Epithelial cell of proximal tubule (primary cell): Measurements from ENCODE around the gene TRAF3IP1. TPM values are rescaled to one million over a fixed set of nuclear protein-coding genes. Genes with fewer than 3 reads are reported as not detected.

Experiments used
- DNase-seq: peaks from one replicate; pipeline ENCODE4 v3.0.0-alpha.2; 2011; ENCODE audit warnings: low read depth
- H3K4me3 ChIP-seq: 2 replicates; pipeline ENCODE4 v1.5.1; 2011; ENCODE audit warnings: low read depth, mild to moderate bottlenecking, low read length
- CTCF ChIP-seq: conservative IDR thresholded peaks from 2 replicates; pipeline ENCODE4 v1.5.1; 2012; ENCODE audit warnings: low read depth, mild to moderate bottlenecking, low read length
- total RNA-seq: library from RNA; depleted of rRNA; stranded (reverse); fragments of >200 nt; gene quantifications from 2 replicates; pipeline ENCODE4 v1.2.3, GENCODE V29; 2015

The TRAF3IP1 gene
- total RNA-seq, 1 donor from 2014 or later: 8.5 TPM

DNA sequence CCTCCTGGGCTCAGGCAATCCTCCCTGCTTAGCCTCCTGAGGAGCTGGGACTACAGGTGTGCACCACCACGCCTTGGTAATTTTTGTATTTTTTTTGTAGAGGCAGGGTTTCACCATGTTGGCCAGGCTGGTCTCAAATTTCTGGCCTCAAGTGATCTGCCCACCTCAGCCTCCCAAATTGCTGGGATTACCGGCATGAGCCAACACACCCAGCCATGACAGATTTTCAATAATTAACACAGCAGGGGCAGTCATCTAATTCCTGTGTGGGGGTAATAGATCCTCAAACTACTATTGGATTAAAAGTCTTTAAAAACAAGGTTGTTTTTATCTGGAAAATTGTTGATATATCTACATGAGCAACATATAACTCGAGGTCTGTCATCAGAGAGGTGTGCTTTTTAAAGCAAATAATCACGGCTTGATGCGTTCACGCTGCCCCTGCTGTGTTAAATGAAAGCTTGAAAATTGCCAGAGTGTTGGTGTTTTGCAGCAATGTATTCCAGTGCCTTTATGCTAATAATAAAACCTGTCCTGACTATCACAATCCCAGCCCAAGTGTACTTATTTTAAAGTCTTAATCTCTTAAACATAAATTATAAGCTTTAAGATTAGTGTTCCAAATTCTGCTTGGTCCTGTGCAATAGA, 70.8 kb downstream of the TRAF3IP1 start:
- H3K4me3 ChIP-seq: no peak overlapping the region
- no peak for TF ChIP-seq CTCF
- no peak for DNase-seq

DNA sequence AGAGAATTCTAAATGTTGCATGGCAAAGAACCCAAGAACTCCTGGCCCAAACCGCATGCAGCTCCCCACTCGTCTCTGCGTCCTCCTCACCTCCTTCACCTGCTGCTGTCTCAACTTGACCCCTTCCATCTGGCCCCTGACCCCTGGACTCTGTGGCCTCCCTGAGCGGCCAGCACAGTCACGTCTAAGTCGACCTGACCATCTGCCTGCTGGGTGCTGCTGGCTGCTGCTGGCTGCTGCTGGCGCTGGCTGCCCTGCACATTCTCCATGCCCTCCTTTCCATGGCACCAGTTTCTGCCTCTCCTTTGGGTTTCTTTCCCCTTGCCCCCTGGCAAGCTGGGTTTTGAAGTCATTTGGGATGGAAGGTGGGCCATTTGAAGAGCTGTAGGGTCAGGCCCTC, 76.3 kb downstream of the TRAF3IP1 start:
- no peak for TF ChIP-seq CTCF
- H3K4me3 ChIP-seq: no peak overlapping the region
- no peak for DNase-seq

DNA sequence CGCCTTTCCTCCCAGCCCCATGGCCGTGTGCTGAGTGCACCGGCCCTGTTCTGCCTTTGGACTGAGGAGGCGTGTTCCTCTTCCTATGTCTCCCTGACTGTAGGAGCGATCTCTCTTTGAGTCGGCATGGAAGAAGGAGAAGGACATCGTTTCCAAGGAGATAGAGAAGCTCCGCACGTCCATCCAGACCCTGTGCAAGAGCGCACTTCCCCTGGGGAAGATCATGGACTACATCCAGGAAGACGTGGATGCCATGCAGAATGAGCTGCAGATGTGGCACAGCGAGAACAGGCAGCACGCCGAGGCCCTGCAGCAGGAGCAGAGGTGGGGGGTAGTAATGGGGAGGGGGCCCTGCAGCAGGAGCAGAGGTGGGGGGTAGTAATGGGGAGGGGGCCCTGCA, 77.0 kb downstream of the TRAF3IP1 start:
- no peak overlapping the region for H3K4me3 ChIP-seq
- TF ChIP-seq CTCF: no peak
- no peak for DNase-seq

- no peak for TF ChIP-seq CTCF
- no peak for DNase-seq
- H3K4me3 ChIP-seq: no peak overlapping the region
Observed at GRCh38 chr2:238398577-238398976, 78.3 kb downstream of the TRAF3IP1 start.

DNA sequence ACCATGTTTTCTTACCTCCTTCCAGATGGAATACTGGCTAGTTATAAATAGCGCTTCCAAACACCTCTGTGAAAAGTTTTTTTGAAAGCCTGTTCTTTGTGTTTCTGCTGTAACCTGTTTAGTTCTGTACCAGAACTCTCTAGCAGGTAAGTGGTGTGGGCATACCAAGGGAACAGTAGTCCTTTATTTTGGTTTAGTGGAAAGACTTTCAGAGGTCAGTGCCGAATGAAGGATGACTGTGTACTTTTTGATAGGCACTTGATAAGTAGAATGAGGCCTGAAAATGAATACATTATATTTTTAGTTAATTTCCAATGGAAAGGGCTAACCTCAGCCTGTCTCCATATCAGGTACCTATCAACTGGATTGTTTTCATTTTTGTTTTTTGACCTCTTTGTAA, 78.8 kb downstream of the TRAF3IP1 start:
- no peak for DNase-seq
- no peak overlapping the region for H3K4me3 ChIP-seq
- TF ChIP-seq CTCF: no peak

DNA sequence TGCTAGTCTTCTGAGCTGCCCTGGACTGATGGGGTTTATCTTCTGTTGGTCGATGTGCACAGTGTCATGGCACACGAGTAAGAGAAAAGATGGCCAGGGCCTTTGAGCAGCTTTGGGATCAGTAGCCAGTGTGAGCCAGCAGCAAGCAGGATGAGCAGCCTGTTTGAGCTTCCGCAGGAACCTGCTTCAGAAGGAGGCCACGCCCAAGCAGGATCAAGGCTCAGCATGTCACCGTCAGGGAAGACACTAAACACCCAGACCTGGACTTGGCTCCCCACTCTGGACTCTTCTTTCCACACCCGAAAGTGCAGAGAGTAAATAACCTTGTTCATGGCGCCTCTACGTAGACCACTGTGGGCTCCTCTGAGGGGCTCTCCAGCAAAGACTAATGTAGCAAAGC, 81.2 kb downstream of the TRAF3IP1 start:
- no peak for TF ChIP-seq CTCF
- H3K4me3 ChIP-seq: no peak overlapping the region

GRCh38 chr2:238403632-238404405, 83.5 kb downstream of the TRAF3IP1 start:
- no peak for TF ChIP-seq CTCF
- no peak for DNase-seq
- H3K4me3 ChIP-seq: no peak overlapping the region

More for the DNA sequence above, 81.2 kb downstream of the TRAF3IP1 start:
- no peak for DNase-seq
